Loucy (cell line): ENCODE results near the gene TMEM132D.

Experiments
- CTCF ChIP-seq: fragments of 200-600 bp; sonication (generic); conservative IDR thresholded peaks from 2 replicates; pipeline ENCODE4 v1.5.1; 2014; ENCODE audit warnings: mild to moderate bottlenecking, antibody characterized with exemption, low read length
- EZH2phosphoT487 ChIP-seq: fragments of 200-600 bp; IDR thresholded peaks from 2 replicates; pipeline ENCODE4 v1.6.1; 2018; ENCODE audit warnings: antibody characterized with exemption, mild to moderate bottlenecking, moderate library complexity, borderline replicate concordance

GRCh38 chr12:129819391-129819790 is 84.4 kb downstream of the TMEM132D start:
- TF ChIP-seq CTCF: no peak
- no peak for TF ChIP-seq EZH2phosphoT487
